Glomerular visceral epithelial cell (primary cell): ENCODE measurements around the gene PMS1.
"Not testable (repeated sequence)": the region's sequence is repeated elsewhere in the genome, so short reads cannot be mapped to it uniquely, and the experiment has no call there.

Experiments
- DNase-seq: peaks from one replicate; pipeline ENCODE4 v3.0.0-alpha.2; 2016; ENCODE audit errors: extremely low spot score

Gene PMS1

GRCh38 chr2:189818249-189819038 lies 34.2 kb downstream of the PMS1 start:
- no peak for DNase-seq

DNA sequence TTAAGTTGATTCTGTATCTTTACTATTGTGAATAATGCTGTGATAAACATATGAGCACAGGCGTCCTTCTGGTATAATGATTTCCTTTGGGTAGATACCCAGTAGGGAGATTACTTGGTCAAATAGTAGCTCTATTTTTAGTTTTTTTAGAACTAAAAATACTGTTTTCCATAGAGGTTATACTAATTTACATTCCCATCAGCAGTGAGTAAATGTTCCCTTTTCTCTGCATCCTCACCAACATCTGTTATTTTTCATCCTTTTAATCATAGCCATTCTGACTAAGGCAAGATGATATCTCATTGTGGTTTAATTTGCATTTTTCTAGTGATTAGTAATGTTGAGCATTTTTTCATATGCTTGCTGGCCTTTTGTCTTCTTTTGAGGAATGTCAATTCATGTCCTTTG lies 35.1 kb downstream of the PMS1 start:
- DNase-seq, result no peak

GRCh38 chr2:189821953-189822748 lies 37.9 kb downstream of the PMS1 start:
- no peak for DNase-seq

GRCh38 chr2:189824694-189825396 lies 40.6 kb downstream of the PMS1 start:
- no peak for DNase-seq

GRCh38 chr2:189826039-189826438 lies 41.8 kb downstream of the PMS1 start:
- DNase-seq, result no peak

- no peak for DNase-seq
These were observed 45.0 kb downstream of the PMS1 start for GRCh38 chr2:189829102-189829833.

DNA sequence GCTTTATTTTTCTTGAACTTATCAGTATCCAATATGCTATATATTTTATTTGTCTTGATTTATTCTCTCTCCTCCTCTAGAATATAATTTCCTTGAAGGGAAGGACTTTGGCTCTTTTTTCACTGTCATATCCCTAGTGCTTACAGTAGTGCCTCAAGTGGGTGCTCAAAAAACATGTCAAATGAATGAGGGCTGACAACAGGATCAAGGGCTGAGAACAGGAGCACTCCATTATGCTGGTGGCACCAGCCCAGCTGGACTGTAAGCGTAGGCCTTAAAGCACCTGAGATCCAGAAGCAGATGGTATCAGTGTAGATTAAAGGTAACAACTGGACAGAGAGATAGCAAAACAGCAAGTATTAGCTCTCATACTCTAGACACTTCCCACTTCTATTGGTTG lies 46.3 kb downstream of the PMS1 start:
- no peak for DNase-seq

- no peak for DNase-seq
These were observed 49.8 kb downstream of the PMS1 start for GRCh38 chr2:189834059-189834458.

GRCh38 chr2:189834642-189835041 lies 50.4 kb downstream of the PMS1 start:
- DNase-seq, result not testable (repeated sequence)

DNA sequence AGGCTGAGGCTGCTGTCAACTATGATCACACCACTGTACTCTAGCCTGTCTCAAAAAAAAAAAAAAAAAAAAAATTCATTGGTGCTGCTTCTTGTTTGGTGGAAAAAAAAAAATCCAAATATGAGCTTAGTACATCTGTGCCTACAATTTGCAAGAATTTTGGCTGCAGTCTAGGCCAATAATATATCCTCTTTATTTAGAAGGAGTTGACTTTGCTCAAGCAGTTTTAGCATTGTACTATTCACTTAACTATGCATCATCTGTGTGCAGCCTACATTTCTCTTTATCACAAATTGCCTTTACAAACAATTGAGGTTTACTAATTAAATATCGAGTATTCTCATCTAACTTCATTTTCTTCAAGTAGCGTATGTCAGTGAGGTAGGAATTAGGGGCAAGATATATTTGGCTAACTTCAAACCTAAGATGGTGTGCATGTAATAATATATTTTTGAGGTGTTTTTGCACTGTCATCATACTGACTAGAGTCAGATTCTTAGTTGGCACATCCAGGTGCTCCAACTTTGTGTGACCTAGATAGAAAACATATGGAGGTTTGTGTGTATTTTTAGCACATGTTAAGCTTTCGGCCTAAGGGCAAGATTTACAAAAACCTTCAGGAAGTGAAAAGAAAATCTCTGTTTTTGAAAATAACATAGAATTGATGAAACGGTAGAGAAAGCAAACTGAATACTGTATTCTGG lies 51.8 kb downstream of the PMS1 start:
- DNase-seq, result no peak

DNA sequence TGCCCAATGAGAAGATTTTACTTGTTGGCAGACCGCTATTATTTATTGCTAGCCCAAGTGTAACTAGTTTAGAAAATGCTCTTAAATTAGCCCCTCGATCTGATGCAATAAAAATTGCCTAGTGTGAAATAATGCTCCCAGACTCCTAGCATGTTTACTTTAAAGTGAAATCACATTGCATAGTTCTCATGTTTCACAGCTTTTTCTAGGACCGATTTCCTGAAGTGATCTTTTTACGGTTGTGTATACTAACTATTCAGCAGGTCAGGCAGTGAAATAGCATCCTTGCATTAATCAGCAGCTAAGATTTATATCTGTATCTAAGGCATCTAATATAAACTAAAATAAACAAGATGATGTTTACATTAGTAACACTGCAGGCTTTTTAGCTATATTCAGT lies 52.4 kb downstream of the PMS1 start:
- DNase-seq, result no peak

- DNase-seq, result no peak
These were observed 53.1 kb downstream of the PMS1 start for GRCh38 chr2:189837326-189837725.

DNA sequence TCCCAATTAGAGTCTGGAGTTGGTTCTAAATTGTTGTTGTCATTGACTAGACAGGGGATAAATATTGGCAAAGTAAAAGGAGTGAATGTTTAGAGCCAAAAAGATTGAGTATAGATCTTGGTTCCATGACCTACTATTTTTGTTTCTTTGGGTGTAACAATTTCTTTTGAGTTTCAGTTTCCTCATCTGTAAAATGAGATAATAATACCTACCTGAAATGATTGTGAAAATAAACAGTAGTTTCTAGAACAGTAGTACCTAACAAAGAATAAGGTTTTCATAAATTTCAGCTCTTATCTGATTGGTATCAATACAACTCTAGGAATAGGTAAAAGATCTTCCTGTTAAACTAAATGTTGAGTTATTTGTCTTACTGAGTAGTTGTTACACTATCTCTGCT lies 56.8 kb downstream of the PMS1 start:
- DNase-seq, result no peak

GRCh38 chr2:189848276-189848675 lies 64.0 kb downstream of the PMS1 start:
- DNase-seq, result no peak

DNA sequence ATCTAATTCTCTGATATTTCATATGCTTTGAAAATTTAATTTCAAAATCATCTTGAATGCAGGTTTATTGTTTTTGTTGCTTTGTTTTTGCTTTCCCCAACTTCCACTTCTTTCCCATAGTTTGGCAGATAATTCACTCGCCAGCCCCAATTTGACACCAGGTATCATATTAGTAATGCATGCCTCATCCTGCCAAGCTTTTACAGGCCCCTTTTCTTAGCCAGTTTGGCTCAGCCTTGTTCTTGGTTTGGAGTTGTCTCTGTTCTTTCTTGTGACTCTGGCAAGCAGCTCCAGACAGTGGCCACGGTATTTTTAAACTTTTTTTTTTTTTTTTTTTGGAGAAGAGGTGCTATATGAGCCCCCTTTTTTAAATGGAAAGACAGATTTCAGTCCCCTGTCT lies 65.3 kb downstream of the PMS1 start:
- DNase-seq, result no peak

DNA sequence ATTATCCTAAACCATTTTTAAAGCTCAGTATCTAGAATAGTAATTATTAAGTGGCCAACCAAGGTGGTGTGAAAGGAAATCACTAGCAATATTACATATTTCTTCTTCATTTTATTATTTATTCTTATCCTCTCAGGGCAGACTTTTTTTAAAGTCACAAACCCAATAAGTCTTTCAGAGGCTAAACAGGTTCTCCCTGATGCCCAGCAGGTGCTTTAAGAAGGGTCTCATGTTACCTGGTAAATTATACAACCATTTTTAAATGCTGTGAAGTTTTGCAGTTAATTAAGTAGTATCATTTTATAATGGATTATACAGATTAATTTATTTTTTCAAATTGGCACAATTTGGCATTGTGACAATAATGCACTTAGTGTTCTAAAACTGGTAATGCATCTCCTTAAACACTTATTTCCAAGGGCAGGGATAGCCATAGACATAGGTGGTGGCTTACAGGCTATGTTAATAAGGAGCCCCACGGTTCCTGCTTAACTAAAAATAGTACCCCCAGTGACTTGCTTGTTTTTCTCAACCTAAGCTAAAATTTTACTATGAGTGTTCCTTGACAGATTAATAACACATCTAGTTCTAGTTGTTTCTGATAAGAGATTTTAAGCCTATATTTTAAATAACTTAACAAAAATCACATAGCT lies 67.0 kb downstream of the PMS1 start:
- DNase-seq, result no peak

DNA sequence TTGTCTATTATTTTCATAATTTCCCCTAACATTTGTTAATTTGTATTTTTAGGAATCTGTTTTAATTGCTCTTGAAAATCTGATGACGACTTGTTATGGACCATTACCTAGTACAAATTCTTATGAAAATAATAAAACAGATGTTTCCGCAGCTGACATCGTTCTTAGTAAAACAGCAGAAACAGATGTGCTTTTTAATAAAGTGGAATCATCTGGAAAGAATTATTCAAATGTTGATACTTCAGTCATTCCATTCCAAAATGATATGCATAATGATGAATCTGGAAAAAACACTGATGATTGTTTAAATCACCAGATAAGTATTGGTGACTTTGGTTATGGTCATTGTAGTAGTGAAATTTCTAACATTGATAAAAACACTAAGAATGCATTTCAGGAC lies 69.9 kb downstream of the PMS1 start:
- no peak for DNase-seq

DNA sequence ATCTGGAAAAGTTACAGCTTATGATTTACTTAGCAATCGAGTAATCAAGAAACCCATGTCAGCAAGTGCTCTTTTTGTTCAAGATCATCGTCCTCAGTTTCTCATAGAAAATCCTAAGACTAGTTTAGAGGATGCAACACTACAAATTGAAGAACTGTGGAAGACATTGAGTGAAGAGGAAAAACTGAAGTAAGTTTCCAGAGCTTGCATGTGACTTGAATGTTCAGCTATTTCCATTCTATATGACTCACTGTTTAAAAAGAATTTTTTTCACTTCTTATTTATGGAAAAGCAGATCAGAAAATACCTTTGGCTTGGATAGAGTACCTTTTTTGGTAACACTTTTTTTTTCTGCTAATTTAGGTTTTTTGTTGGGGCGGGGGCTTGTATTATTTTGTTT lies 70.7 kb downstream of the PMS1 start:
- DNase-seq, result no peak

- DNase-seq, result no peak
These were observed 74.0 kb downstream of the PMS1 start for GRCh38 chr2:189858291-189858690.

DNA sequence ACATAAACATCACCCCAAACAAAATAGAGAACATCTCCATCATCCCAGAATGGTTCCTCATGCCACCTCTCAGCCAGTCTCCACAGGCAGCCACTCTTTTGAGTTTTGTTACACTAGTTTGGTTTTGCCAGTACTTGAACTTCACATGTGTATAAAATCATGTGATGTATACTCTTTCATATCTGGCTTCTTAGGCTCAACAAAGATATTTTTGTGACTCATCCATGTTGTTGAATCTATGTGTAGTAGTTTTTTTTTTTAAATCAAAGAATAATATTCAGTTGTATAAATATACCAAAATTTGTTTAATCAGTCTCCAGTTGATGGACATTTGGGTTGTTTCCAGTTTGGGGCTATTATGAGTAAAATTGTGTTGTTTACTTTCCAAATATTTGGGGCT lies 75.9 kb downstream of the PMS1 start:
- DNase-seq, result no peak

- DNase-seq, result no peak
These were observed 78.5 kb downstream of the PMS1 start for GRCh38 chr2:189862751-189863150.
